GM21723 (cell line): ENCODE results near the gene CAV2.

Source experiments
- ATAC-seq: cut with Tn5 transposase; IDR thresholded peaks from one replicate; pipeline ENCODE4 v1.9.1; 2021; ENCODE audit warnings: mild to moderate bottlenecking, moderate library complexity; ENCODE audit not compliant: unreplicated experiment

Gene CAV2

DNA sequence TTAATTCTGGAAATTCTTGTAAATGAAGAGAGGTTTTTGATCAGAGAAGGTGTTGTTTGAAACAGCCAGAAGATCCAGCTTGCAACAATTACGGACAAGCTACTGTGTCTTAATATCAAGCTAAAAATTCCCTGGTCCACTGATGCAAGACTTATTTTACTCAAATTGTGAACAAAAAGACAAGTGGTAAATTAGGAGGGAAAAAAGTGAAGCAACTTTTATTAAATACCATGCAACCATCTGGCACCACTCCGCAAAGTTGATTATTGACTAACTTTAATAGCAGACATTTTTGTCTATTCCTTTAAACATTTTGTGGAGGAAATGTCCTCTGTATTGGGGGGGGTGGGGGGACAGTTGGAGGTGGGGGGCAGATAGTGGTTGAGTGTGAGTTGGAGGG is 5.1 kb upstream of the CAV2 start:
- ATAC-seq: no peak

GRCh38 chr7:116495736-116496135 is 3.8 kb upstream of the CAV2 start:
- ATAC-seq: no peak

GRCh38 chr7:116496653-116497052 is 2.9 kb upstream of the CAV2 start:
- ATAC-seq: no peak

DNA sequence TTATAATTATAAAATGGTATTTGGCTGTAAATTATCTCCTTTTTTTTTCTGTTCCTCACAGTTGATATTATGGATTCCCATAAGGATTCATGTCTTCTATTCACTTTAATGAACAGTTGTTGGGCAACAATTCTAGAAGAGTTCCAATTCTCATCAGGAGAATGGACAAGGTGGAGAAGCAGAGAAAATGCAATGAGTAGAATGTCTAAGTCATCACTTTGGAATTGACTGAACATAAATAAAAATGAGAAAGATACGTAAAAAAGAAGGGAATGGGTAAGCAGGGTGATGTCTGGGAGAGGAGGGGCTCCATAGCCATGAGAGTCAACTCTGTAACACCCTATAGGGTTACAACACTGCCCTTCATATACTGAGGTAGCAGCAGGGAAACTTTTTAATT is 1.8 kb upstream of the CAV2 start:
- ATAC-seq: no peak

GRCh38 chr7:116500078-116500853 is 728 bp downstream of the CAV2 start:
- ATAC-seq: peak; percentile 57

- no peak for ATAC-seq
Measured at GRCh38 chr7:116501425-116502167, 2.1 kb downstream of the CAV2 start.

- ATAC-seq: no peak
Measured at GRCh38 chr7:116502201-116503096, 2.9 kb downstream of the CAV2 start.

DNA sequence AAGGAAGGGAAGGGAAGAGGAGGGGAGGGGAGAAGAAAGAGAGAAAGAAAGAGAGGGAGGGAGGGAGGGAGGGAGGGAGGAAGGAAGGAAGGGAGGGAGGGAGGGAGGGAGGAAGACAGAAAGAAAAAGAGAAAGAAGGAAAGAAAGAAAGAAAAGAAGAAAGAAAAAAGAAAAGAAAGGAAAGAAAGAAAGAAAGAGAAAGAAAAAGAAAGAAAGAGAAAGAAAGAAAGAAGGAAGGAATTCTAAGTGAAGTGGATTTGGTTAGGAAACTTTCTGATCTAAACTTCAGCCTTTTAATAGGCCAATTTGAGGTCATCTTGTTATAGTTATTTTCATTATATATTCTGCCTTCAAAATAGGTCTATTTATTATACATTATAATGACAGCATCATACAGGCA is 4.3 kb downstream of the CAV2 start:
- no peak for ATAC-seq

DNA sequence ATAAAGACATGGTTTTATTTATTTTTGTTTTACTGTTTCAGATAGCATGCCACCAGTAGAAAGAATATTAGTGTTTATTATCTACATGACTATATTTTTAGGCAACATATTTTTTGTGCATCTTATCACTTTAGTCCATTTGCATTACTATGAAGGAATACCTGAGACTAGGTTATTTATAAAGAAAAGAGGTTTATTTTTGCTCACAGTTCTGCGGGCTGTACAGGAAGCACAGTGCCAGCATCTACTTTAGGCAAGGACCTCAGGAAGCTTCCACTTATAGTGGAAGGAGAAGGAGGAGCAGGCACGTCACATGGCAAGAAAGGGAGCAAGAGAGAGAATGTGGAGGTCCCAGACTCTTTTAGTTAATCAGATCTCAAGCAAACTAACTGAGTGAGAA is 5.7 kb downstream of the CAV2 start:
- no peak for ATAC-seq

DNA sequence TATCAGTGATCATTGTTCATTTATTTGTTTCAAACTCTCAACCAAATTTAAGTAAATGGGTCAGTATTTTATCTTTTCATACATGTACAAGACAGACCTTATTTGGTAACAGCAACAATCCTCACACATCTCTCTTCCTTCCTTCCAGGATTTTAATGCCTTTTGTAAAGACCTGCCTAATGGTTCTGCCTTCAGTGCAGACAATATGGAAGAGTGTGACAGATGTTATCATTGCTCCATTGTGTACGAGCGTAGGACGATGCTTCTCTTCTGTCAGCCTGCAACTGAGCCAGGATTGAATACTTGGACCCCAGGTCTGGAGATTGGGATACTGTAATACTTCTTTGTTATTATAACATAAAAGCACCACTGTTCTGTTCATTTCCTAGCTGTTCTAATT is 6.3 kb downstream of the CAV2 start:
- ATAC-seq: no peak

DNA sequence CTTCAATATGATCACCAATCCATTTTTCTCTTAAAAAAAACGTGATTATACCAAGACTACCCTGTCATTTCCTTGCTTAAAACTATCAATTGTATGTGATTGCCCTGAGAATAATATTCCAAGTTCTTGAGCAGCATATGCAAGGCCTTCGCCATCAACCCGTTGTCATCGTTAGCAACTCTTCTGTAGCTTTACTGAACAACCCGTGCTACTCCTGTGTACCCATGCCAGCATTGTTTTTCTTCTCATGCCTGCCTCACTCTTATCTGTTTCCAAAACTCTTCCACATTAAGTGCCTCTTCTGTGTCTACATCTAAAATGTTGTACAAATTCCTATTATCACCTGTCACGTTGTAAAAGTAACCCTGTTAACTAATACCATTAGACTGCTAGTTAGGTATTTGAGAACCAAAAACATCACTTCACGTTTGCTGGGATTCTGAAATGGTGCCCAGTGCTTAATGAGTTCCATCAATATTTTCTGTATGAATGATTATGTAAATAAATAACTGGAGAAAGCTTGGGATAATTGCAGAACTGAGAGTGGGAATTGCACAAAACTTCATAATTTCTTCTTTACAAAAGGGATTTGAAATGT is 10.5 kb downstream of the CAV2 start:
- no peak for ATAC-seq

DNA sequence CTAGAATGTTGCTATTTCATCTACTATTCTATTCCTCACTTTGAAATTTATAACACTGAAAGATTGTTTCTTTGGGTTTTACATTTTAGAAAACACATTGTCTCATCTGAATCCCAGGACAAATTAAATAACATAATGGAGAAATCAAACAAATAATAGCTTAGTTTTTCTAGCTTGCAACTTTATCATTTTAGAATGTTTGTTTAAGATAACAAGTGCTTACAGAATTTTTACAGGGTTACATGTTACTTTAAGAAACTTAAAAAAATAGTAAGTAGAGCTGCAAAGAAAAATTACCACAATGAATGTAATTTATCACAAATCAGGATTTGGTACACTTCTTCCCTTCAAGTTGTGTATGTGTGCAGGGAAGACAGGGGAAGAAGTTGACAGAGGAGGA is 11.3 kb downstream of the CAV2 start:
- ATAC-seq: no peak

- ATAC-seq: peak; percentile 100
Measured at GRCh38 chr7:116511552-116512519, 12.3 kb downstream of the CAV2 start.

GRCh38 chr7:116512520-116513188 is 13.1 kb downstream of the CAV2 start:
- peak; percentile 13 for ATAC-seq

DNA sequence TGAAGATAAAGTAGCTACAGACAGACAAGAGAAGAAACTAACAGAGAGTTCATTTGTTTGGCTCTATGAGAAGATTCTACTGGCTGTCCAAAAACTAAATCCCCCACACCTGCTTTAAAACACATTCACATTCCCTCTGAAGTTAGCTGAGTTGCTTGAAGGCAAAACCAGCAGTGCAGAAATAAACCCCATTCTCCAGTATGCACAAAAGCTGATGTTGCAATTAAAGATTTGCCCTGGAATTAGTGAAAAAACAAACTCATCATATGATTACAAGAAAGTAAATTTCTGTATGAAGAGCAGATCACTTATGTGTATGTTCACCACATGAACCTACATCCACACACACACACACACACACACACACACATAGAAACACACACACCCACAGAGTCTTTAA is 16.0 kb downstream of the CAV2 start:
- no peak for ATAC-seq

- ATAC-seq: no peak
Measured at GRCh38 chr7:116516324-116516723, 16.8 kb downstream of the CAV2 start.

DNA sequence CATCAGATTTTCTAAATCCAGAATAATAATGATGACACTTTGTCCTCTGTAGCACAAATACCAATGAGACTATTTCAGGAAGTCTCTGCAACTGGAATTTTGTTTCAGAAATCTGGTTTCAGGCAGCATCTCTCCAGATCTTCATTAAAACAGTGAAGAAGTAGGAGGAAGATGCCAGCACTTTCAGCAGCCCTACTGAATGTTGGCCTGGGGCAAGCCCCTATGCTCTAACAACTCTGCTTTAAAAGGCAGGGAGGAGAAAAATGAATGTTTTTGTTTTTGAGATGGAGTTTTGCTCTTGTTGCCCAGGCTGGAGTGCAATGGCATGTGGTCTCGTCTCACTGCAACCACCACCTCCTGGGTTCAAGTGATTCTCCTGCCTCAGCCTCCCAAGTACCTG is 18.1 kb downstream of the CAV2 start:
- no peak for ATAC-seq

DNA sequence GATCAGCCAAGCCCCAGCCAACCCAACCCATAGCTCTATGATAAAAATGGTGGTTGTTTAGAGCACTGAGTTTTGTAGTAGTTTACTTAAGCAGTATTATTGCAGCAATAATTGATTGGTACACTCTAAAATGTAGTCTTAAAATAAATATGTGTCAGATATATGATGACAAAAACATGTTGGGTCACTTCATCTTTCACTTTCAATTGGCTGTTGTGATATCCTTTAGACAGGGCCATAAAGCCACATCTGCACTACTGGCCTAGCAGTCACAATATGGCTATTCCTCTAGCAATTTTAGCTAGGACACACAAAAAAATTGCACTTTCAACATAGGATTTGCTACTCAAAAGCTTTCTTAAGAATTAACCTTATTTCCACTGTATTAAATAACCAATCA is 19.4 kb downstream of the CAV2 start:
- no peak for ATAC-seq

- no peak for ATAC-seq
Measured at GRCh38 chr7:116521046-116521664, 21.6 kb downstream of the CAV2 start.
